Tibial nerve (tissue), 4 donors: ENCODE measurements around the gene ZCCHC14. TPM values are rescaled to one million over a fixed set of nuclear protein-coding genes. Genes with fewer than 3 reads are reported as not detected.

Experiments
- DNase-seq, 2 donors: peaks; one replicate each; pipeline ENCODE4 v3.0.0-alpha.2; 2019; ENCODE audit warnings: low spot score in 2 of 2
- H3K27ac ChIP-seq, 4 donors: fragments of 200-600 bp; sonication (generic) in 3 of 4; one replicate each; pipeline ENCODE4 v1.5.1; 2017 to 2019; ENCODE audit warnings: mild to moderate bottlenecking in 1 of 4
- H3K27me3 ChIP-seq, 2 donors: fragments of 200-600 bp; sonication (generic) in 1 of 2; one replicate each; pipeline versions ENCODE4 v1.5.1 to v1.6.0; 2017 to 2019
- H3K36me3 ChIP-seq, 3 donors: fragments of 200-600 bp; sonication (generic); one replicate each; pipeline ENCODE4 v1.5.1; 2018 to 2019
- H3K4me1 ChIP-seq, 4 donors: fragments of 200-600 bp; sonication (generic) in 3 of 4; one replicate each; pipeline ENCODE4 v1.5.1; 2017 to 2019
- H3K4me3 ChIP-seq, 4 donors: fragments of 200-600 bp; sonication (generic) in 3 of 4; one replicate each; pipeline ENCODE4 v1.5.1; 2017 to 2019; ENCODE audit warnings: mild to moderate bottlenecking in 1 of 4, moderate library complexity in 1 of 4
- H3K9me3 ChIP-seq, 4 donors: fragments of 200-600 bp; sonication (generic) in 3 of 4; one replicate each; pipeline ENCODE4 v1.5.1; 2017 to 2019
- CTCF ChIP-seq, 5 experiments: fragments of 200-600 bp in 3 of 5; fragments of 450-650 bp in 2 of 5; sonication (generic) in 3 of 5; IDR thresholded peaks; one replicate each; pipeline ENCODE4 v1.5.1; 2016 to 2019; ENCODE audit warnings: antibody characterized with exemption in 5 of 5, mild to moderate bottlenecking in 3 of 5, moderate library complexity in 2 of 5
- EP300 ChIP-seq, 2 donors: sonication (generic); formaldehyde crosslinking; IDR thresholded peaks; one replicate each; pipeline ENCODE4 v1.6.1; 2017; ENCODE audit warnings: antibody characterized with exemption in 2 of 2, mild to moderate bottlenecking in 1 of 2
- POLR2A ChIP-seq, 2 donors: fragments of 450-650 bp; IDR thresholded peaks; one replicate each; pipeline ENCODE4 v1.6.1; 2017; ENCODE audit warnings: antibody characterized with exemption in 2 of 2, mild to moderate bottlenecking in 2 of 2, moderate library complexity in 2 of 2
- WGBS, 2 donors: methylation state at CpG; one replicate each; pipeline ENCODE4 v1.1.5; 2018; 5-methylcytosine and 5-hydroxymethylcytosine counted together
- total RNA-seq, 4 donors: library from RNA; depleted of rRNA; stranded (reverse); fragments of >200 nt; gene quantifications; one replicate each; pipeline ENCODE4 v1.1.0, GENCODE V29; 2016

Gene ZCCHC14
- total RNA-seq, 4 donors from 2014 or later = 15.3 to 45.8 (median 25.8) TPM

DNA sequence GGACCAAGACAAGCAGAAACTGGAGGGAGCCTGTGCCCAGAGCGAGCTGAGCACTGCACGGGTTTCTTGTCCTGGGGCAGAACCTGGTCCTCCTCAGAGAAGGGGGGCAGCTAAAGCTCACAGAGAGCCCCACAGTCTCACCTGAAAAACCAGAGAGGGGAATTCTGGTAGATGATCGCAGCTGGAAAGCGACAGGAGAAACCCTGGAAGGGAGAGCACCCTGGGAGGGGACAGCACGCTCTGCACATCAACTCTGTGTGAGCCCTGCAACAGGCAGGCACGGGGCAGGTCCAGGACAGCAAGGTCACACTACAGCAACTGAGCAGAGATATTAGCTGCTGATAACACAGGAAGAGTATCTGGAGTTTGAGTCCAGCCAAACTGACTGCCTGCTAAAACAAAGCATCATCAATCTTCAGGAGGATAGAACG lies 18.2 kb downstream of the ZCCHC14 start:
- Histone ChIP-seq H3K4me1 (peaks cover 0 to 60% (median 19%) of the 10 kb centered on the region in 4 donors), H3K27ac (no peak overlapping the region), H3K36me3 (no peaks in the 10 kb centered on the region), H3K9me3 (no peaks in the 10 kb centered on the region), H3K4me3 (no peak overlapping the region), H3K27me3 (no peaks in the 10 kb centered on the region)
- no peak for TF ChIP-seq POLR2A (IDR thresholded peaks at IDR 0.05)
- TF ChIP-seq CTCF (IDR thresholded peaks at IDR 0.05) = no peak
- TF ChIP-seq EP300 (IDR thresholded peaks at IDR 0.05) = no peak
- DNase-seq = no peak
- 82 to 89% methylated on average over 7 of the region's 7 CpGs for WGBS, 2 donors

GRCh38 chr16:87474017-87474416 lies 18.8 kb downstream of the ZCCHC14 start:
- Histone ChIP-seq H3K4me1 (peaks cover 0 to 65% (median 20%) of the 10 kb centered on the region in 4 donors), H3K27ac (no peak overlapping the region), H3K36me3 (no peaks in the 10 kb centered on the region), H3K4me3 (no peak overlapping the region), H3K27me3 (no peaks in the 10 kb centered on the region), H3K9me3 (no peaks in the 10 kb centered on the region)
- DNase-seq = no peak
- TF ChIP-seq POLR2A (IDR thresholded peaks at IDR 0.05) (no peak), CTCF (IDR thresholded peaks at IDR 0.05) (no peak), EP300 (IDR thresholded peaks at IDR 0.05) (no peak)
- WGBS, 2 donors = 84 to 89% methylated on average over 4 of the region's 4 CpGs

DNA sequence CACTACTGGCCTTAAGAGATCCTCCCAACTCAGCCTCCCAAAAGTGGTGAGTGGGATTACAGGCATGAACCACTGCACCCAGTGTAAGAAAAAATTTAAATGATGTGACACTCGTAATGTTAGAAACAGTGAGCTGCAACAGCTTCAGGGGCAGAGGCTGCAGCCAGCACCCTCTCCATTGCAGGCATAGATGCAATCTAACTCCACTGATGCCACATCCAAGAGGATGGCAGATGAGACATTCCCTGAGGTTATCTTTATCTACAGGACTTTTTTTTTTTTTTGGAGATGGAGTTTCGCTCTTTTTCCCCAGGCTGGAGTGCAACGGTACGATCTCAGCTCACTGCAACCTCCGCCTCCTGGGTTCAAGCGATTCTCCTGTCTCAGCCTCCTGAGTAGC lies 19.9 kb downstream of the ZCCHC14 start:
- H3K36me3 ChIP-seq = no peaks in the 10 kb centered on the region
- H3K4me1 ChIP-seq = peaks cover 0 to 72% (median 20%) of the 10 kb centered on the region in 4 donors
- TF ChIP-seq CTCF (IDR thresholded peaks at IDR 0.05) = no peak
- TF ChIP-seq POLR2A (IDR thresholded peaks at IDR 0.05) = no peak
- TF ChIP-seq EP300 (IDR thresholded peaks at IDR 0.05) = no peak
- no peaks in the 10 kb centered on the region for H3K27me3 ChIP-seq
- H3K27ac ChIP-seq = no peak overlapping the region
- 96 to 99% methylated on average over 6 of the region's 6 CpGs for WGBS, 2 donors
- H3K9me3 ChIP-seq = no peaks in the 10 kb centered on the region
- H3K4me3 ChIP-seq = no peak overlapping the region
- no peak for DNase-seq

DNA sequence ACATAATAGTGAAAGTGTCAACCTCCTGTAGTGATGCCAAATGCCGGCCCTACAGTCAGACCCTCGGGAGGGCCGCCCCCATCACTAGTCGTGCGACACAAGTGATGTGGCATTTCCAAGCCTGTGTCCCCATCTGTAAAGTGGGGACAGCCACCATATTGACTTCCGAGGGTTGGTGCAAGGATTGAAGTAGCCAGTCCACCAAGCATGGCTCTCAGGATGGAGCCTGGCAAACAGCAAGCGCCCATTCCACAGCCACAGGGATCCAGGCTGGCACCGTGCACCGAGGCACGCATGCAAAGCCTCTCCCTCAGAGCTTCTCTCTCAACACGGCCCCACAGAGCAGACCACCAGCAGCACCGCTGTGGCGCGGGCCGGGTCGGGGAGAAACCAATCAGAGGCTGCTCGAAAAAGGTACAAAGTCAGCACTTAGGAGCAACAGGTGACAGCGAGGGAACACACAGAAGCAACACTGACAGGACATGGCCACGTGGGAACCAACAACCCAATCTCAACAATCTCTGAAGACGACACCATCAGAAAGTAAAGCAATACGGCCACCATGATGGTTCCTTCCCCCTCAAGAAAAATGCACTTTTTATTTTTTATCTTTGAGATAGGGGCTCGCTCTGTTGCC lies 20.6 kb downstream of the ZCCHC14 start:
- Histone ChIP-seq H3K9me3 (no peaks in the 10 kb centered on the region), H3K27me3 (no peaks in the 10 kb centered on the region), H3K36me3 (no peaks in the 10 kb centered on the region), H3K27ac (peak overlapping the region in 1 of 4 donors; percentile 79), H3K4me3 (no peak overlapping the region), H3K4me1 (peaks cover 0 to 72% (median 22%) of the 10 kb centered on the region in 4 donors)
- TF ChIP-seq POLR2A (IDR thresholded peaks at IDR 0.05) (no peak), EP300 (IDR thresholded peaks at IDR 0.05) (no peak), CTCF (IDR thresholded peaks at IDR 0.05) (no peak)
- WGBS, 2 donors = 84 to 87% methylated on average over 21 to 22 of the region's 22 CpGs
- no peak for DNase-seq

GRCh38 chr16:87471278-87472141 lies 21.3 kb downstream of the ZCCHC14 start:
- Histone ChIP-seq H3K27me3 (no peaks in the 10 kb centered on the region), H3K36me3 (no peaks in the 10 kb centered on the region), H3K27ac (peak overlapping the region in 3 of 4 donors; percentile 57 to 79 (median 66)), H3K4me3 (peak overlapping the region in 1 of 4 donors; percentile 4), H3K4me1 (peaks cover 0 to 78% (median 26%) of the 10 kb centered on the region in 4 donors), H3K9me3 (no peaks in the 10 kb centered on the region)
- TF ChIP-seq CTCF (IDR thresholded peaks at IDR 0.05) (no peak), POLR2A (IDR thresholded peaks at IDR 0.05) (no peak), EP300 (IDR thresholded peaks at IDR 0.05) (no peak)
- no peak for DNase-seq
- WGBS, 2 donors = 40 to 41% methylated on average over 13 of the region's 13 CpGs
